ENCODE results near the gene TAF13.
A peak's percentile ranks its signal among the peaks of the same experiment; 100 is the strongest.

The TAF13 gene

GRCh38 chr1:109083923-109084322 lies 8.1 kb upstream of the TAF13 start:
- no peak overlapping the region for H3K4me3 ChIP-seq (ENCODE audit: low read length)
- TF ChIP-seq CTCF (conservative IDR thresholded peaks at IDR 0.05; ENCODE audit: low read length) = no peak
- DNase-seq (ENCODE audit: low read depth) = peak; percentile 13

GRCh38 chr1:109083501-109083900 lies 7.7 kb upstream of the TAF13 start:
- no peak for TF ChIP-seq CTCF (conservative IDR thresholded peaks at IDR 0.05; ENCODE audit: low read length)
- no peak overlapping the region for H3K4me3 ChIP-seq (ENCODE audit: low read length)
- DNase-seq (ENCODE audit: low read depth) = no peak

GRCh38 chr1:109080441-109081082 lies 4.8 kb upstream of the TAF13 start:
- DNase-seq (ENCODE audit: low read depth) = peak; percentile 8
- no peak for TF ChIP-seq CTCF (conservative IDR thresholded peaks at IDR 0.05; ENCODE audit: low read length)
- no peak overlapping the region for H3K4me3 ChIP-seq (ENCODE audit: low read length)

- no peak for DNase-seq (ENCODE audit: low read depth)
Observed at GRCh38 chr1:109079240-109079622, 3.4 kb upstream of the TAF13 start.

GRCh38 chr1:109078317-109078716 lies 2.5 kb upstream of the TAF13 start:
- H3K4me3 ChIP-seq (ENCODE audit: low read length) = no peak overlapping the region
- DNase-seq (ENCODE audit: low read depth) = no peak
- TF ChIP-seq CTCF (conservative IDR thresholded peaks at IDR 0.05; ENCODE audit: low read length) = no peak

More at GRCh38 chr1:109079240-109079622, 3.4 kb upstream of the TAF13 start:
- no peak for TF ChIP-seq CTCF (conservative IDR thresholded peaks at IDR 0.05; ENCODE audit: low read length)
- no peak overlapping the region for H3K4me3 ChIP-seq (ENCODE audit: low read length)

- H3K4me3 ChIP-seq (ENCODE audit: low read length) = no peak overlapping the region
- TF ChIP-seq CTCF (conservative IDR thresholded peaks at IDR 0.05; ENCODE audit: low read length) = no peak
- DNase-seq (ENCODE audit: low read depth) = no peak
Observed at GRCh38 chr1:109069294-109069693, 6.5 kb downstream of the TAF13 start.

GRCh38 chr1:109067883-109068282 lies 7.9 kb downstream of the TAF13 start:
- TF ChIP-seq CTCF (conservative IDR thresholded peaks at IDR 0.05; ENCODE audit: low read length) = no peak
- H3K4me3 ChIP-seq (ENCODE audit: low read length) = no peak overlapping the region
- no peak for DNase-seq (ENCODE audit: low read depth)
